Stomach (tissue), 9 donors: ENCODE measurements around the gene EDIL3. TPM values are rescaled to one million over a fixed set of nuclear protein-coding genes. Genes with fewer than 3 reads are reported as not detected.

Experiments
- DNase-seq, 2 donors: peaks; one replicate each; pipeline versions ENCODE4 v3.0.0 to v3.0.0-alpha.2; 2013 to 2019
- H3K27ac ChIP-seq, 5 donors: fragments of 200-600 bp in 4 of 5; sonication (generic) in 4 of 5; one replicate each; pipeline ENCODE4 v1.5.1; 2013 to 2019; ENCODE audit warnings: mild to moderate bottlenecking in 1 of 5, moderate library complexity in 1 of 5
- H3K27me3 ChIP-seq, 3 donors: fragments of 200-600 bp; sonication (generic); one replicate each; pipeline ENCODE4 v1.5.1; 2017 to 2019; ENCODE audit warnings: mixed run types in 1 of 3
- H3K36me3 ChIP-seq, 4 donors: fragments of 200-600 bp; sonication (generic); 1 replicate in 3 of 4; 2 replicates in 1 of 4; pipeline ENCODE4 v1.5.1; 2016 to 2019
- H3K4me1 ChIP-seq, 4 donors: fragments of 200-600 bp; sonication (generic); one replicate each; pipeline ENCODE4 v1.5.1; 2016 to 2019
- H3K4me3 ChIP-seq, 4 donors: fragments of 200-600 bp; sonication (generic) in 3 of 4; one replicate each; pipeline ENCODE4 v1.5.1; 2016 to 2019; ENCODE audit warnings: mild to moderate bottlenecking in 1 of 4
- H3K9me3 ChIP-seq, 4 donors: fragments of 200-600 bp; sonication (generic); one replicate each; pipeline ENCODE4 v1.5.1; 2016 to 2019
- CTCF ChIP-seq, 7 experiments: fragments of 450-650 bp in 4 of 7; fragments of 200-600 bp in 3 of 7; sonication (generic) in 3 of 7; IDR thresholded peaks; one replicate each; pipeline ENCODE4 v1.5.1; 2016 to 2019; ENCODE audit warnings: antibody characterized with exemption in 7 of 7, control low read depth in 2 of 7, mild to moderate bottlenecking in 1 of 7
- EP300 ChIP-seq: sonication (generic); formaldehyde crosslinking; IDR thresholded peaks from one replicate; pipeline ENCODE4 v1.6.1; 2017; ENCODE audit warnings: antibody characterized with exemption
- POLR2A ChIP-seq, 4 donors: fragments of 450-650 bp; IDR thresholded peaks; one replicate each; pipeline ENCODE4 v1.6.1; 2016; ENCODE audit warnings: antibody characterized with exemption in 4 of 4, control low read depth in 2 of 4, mild to moderate bottlenecking in 1 of 4, moderate library complexity in 1 of 4
- POLR2AphosphoS5 ChIP-seq, 3 donors: sonication (generic); formaldehyde crosslinking; IDR thresholded peaks; one replicate each; pipeline ENCODE4 v1.6.1; 2016; ENCODE audit warnings: antibody characterized with exemption in 3 of 3
- WGBS, 5 donors: extraction: QIAGEN DNeasy Blood & Tissue Kit in 3 of 5; methylation state at CpG; one replicate each; pipeline versions ENCODE4 v1.1.5 to v1.1.7; 2013 to 2018; 5-methylcytosine and 5-hydroxymethylcytosine counted together
- intact Hi-C: fragments of 100-400 bp; cut with DNase I; formaldehyde crosslinking; loops from one replicate; pipeline ENCODE4 v1.15.1; 2023; ENCODE audit warnings: low total_unique reads
- polyA plus RNA-seq, 3 donors: library from polyadenylated mRNA; stranded (reverse); fragments of 200-250 nt; gene quantifications; one replicate each; pipeline ENCODE4 v1.2.3, GENCODE V29; 2013
- total RNA-seq, 5 donors: library from RNA; depleted of rRNA; stranded (reverse); fragments of >200 nt; gene quantifications; one replicate each; pipeline versions ENCODE4 v1.1.0 to v1.2.3, GENCODE V29; 2014 to 2016
- donor health status: healthy with polysubstance abuse.
- donor health status: Bipolar disorder and iron deficiency.
- donor health status: healthy.

Gene EDIL3
- total and polyA plus RNA-seq, 8 donors = 2.3 to 75.0 (median 14.4) TPM

GRCh38 chr5:84017523-84018172 lies 367.0 kb downstream of the EDIL3 start:
- no peak for TF ChIP-seq POLR2AphosphoS5 (IDR thresholded peaks at IDR 0.05)
- TF ChIP-seq EP300 = no peak
- no peak for TF ChIP-seq POLR2A (IDR thresholded peaks at IDR 0.05)
- TF ChIP-seq CTCF (IDR thresholded peaks at IDR 0.05) = no peak
- H3K4me3 ChIP-seq = no peak overlapping the region
- H3K36me3 ChIP-seq = no peaks in the 10 kb centered on the region
- H3K27me3 ChIP-seq = no peaks in the 10 kb centered on the region
- intact Hi-C loops = no loop called here
- H3K4me1 ChIP-seq = no peaks in the 10 kb centered on the region
- no peak for DNase-seq
- H3K9me3 ChIP-seq = no peaks in the 10 kb centered on the region
- 28 to 58% (median 45%) methylated on average over 4 of the region's 4 CpGs for WGBS, 5 donors
- no peak overlapping the region for H3K27ac ChIP-seq

- Histone ChIP-seq H3K4me3 (no peak overlapping the region), H3K27me3 (no peaks in the 10 kb centered on the region), H3K9me3 (no peaks in the 10 kb centered on the region), H3K27ac (no peak overlapping the region), H3K4me1 (no peaks in the 10 kb centered on the region), H3K36me3 (no peaks in the 10 kb centered on the region)
- 60 to 77% (median 66%) methylated on average over 3 of the region's 3 CpGs for WGBS, 5 donors
- DNase-seq = peak in 1 of 2 donors; percentile 5
- intact Hi-C loops = no loop called here
- TF ChIP-seq EP300 = no peak
- TF ChIP-seq CTCF (IDR thresholded peaks at IDR 0.05) = no peak
- TF ChIP-seq POLR2A (IDR thresholded peaks at IDR 0.05) = no peak
- no peak for TF ChIP-seq POLR2AphosphoS5 (IDR thresholded peaks at IDR 0.05)
Observed at GRCh38 chr5:84016085-84016484, 368.6 kb downstream of the EDIL3 start.

- no peak overlapping the region for H3K4me3 ChIP-seq
- TF ChIP-seq EP300 = no peak
- TF ChIP-seq POLR2A (IDR thresholded peaks at IDR 0.05) = no peak
- TF ChIP-seq CTCF (IDR thresholded peaks at IDR 0.05) = no peak
- no peak for TF ChIP-seq POLR2AphosphoS5 (IDR thresholded peaks at IDR 0.05)
- no peak for DNase-seq
- H3K27ac ChIP-seq = no peak overlapping the region
- H3K36me3 ChIP-seq = no peaks in the 10 kb centered on the region
- intact Hi-C loops = no loop called here
- H3K4me1 ChIP-seq = no peaks in the 10 kb centered on the region
- H3K9me3 ChIP-seq = no peaks in the 10 kb centered on the region
- no peaks in the 10 kb centered on the region for H3K27me3 ChIP-seq
Observed at GRCh38 chr5:84014966-84015365, 369.7 kb downstream of the EDIL3 start.

GRCh38 chr5:83993803-83994202 lies 390.9 kb downstream of the EDIL3 start:
- Histone ChIP-seq H3K9me3 (no peaks in the 10 kb centered on the region), H3K27ac (no peak overlapping the region), H3K4me3 (no peak overlapping the region), H3K4me1 (no peaks in the 10 kb centered on the region), H3K36me3 (no peaks in the 10 kb centered on the region), H3K27me3 (no peaks in the 10 kb centered on the region)
- no peak for DNase-seq
- 67 to 86% (median 79%) methylated on average over 2 of the region's 2 CpGs for WGBS, 5 donors
- intact Hi-C loops = no loop called here
- TF ChIP-seq CTCF (IDR thresholded peaks at IDR 0.05) (no peak), EP300 (no peak), POLR2AphosphoS5 (IDR thresholded peaks at IDR 0.05) (no peak), POLR2A (IDR thresholded peaks at IDR 0.05) (no peak)
